ENCODE data around the gene CD2BP2. TPM values are rescaled to one million over a fixed set of nuclear protein-coding genes. Genes with fewer than 3 reads are reported as not detected.

Gene CD2BP2
- total RNA-seq, 4 donors from 2014 or later: 21.9 to 38.0 (median 28.5) TPM

GRCh38 chr16:30377812-30378235 is 22.7 kb upstream of the CD2BP2 start:
- Histone ChIP-seq H3K27me3 (no peaks in the 10 kb centered on the region), H3K9me3 (no peaks in the 10 kb centered on the region), H3K27ac (peak overlapping the region; percentile 93 to 99 (median 99)), H3K4me3 (peak overlapping the region; percentile 42 to 87 (median 62)), H3K36me3 (no peaks in the 10 kb centered on the region), H3K4me1 (peaks cover 13 to 44% (median 16%) of the 10 kb centered on the region in 3 donors)
- intact Hi-C loops (cut with DNase I): no loop called here
- 0 to 1% methylated on average over 1 to 17 of the region's 39 CpGs for WGBS, 2 donors
- DNase-seq: peak; percentile 64
- peak in 2 of 4 donors; percentile 49 to 76 for TF ChIP-seq POLR2A (IDR thresholded peaks at IDR 0.05)
- peak in 1 of 6 experiments; percentile 12 for TF ChIP-seq CTCF (IDR thresholded peaks at IDR 0.05)

GRCh38 chr16:30377050-30377811 is 22.1 kb upstream of the CD2BP2 start:
- intact Hi-C loops (cut with DNase I): no loop called here
- no peak for DNase-seq
- H3K4me1 ChIP-seq: peaks cover 13 to 44% (median 16%) of the 10 kb centered on the region in 3 donors
- H3K27me3 ChIP-seq: no peaks in the 10 kb centered on the region
- WGBS, 2 donors: 33 to 40% methylated on average over 21 to 22 of the region's 29 CpGs
- no peaks in the 10 kb centered on the region for H3K36me3 ChIP-seq
- H3K9me3 ChIP-seq: no peaks in the 10 kb centered on the region
- TF ChIP-seq CTCF (IDR thresholded peaks at IDR 0.05) (no peak), POLR2A (IDR thresholded peaks at IDR 0.05) (no peak)
- peak overlapping the region; percentile 93 to 99 (median 99) for H3K27ac ChIP-seq
- peak overlapping the region; percentile 42 to 87 (median 62) for H3K4me3 ChIP-seq

GRCh38 chr16:30376461-30376902 is 21.4 kb upstream of the CD2BP2 start:
- TF ChIP-seq POLR2A (IDR thresholded peaks at IDR 0.05): no peak
- no peak for TF ChIP-seq CTCF (IDR thresholded peaks at IDR 0.05)
- no peak for DNase-seq
- H3K27me3 ChIP-seq: no peaks in the 10 kb centered on the region

GRCh38 chr16:30375864-30376263 is 20.8 kb upstream of the CD2BP2 start:
- Histone ChIP-seq H3K27me3 (no peaks in the 10 kb centered on the region), H3K4me1 (peaks cover 16 to 43% (median 22%) of the 10 kb centered on the region in 3 donors), H3K9me3 (no peaks in the 10 kb centered on the region), H3K4me3 (no peak overlapping the region), H3K36me3 (no peaks in the 10 kb centered on the region), H3K27ac (peak overlapping the region in 1 of 4 donors; percentile 2)
- no peak for DNase-seq
- intact Hi-C loops (cut with DNase I): no loop called here
- 87 to 95% methylated on average over 3 to 6 of the region's 8 CpGs for WGBS, 2 donors
- TF ChIP-seq CTCF (IDR thresholded peaks at IDR 0.05): no peak

More at GRCh38 chr16:30376461-30376902, 21.4 kb upstream of the CD2BP2 start:
- Histone ChIP-seq H3K4me1 (peaks cover 16 to 44% (median 18%) of the 10 kb centered on the region in 3 donors), H3K9me3 (no peaks in the 10 kb centered on the region), H3K36me3 (no peaks in the 10 kb centered on the region), H3K4me3 (no peak overlapping the region), H3K27ac (peak overlapping the region; percentile 93 to 99 (median 99))
- 88 to 100% methylated on average over 4 to 8 of the region's 8 CpGs for WGBS, 2 donors
- intact Hi-C loops (cut with DNase I): no loop called here

GRCh38 chr16:30374538-30374937 is 19.4 kb upstream of the CD2BP2 start, which contains the start of gene MYL11:
Gene MYL11, plus strand, starts transcription at chr16:30374802. Its CDS starts 56 bp downstream, at chr16:30374858.
- no peak for TF ChIP-seq POLR2A (IDR thresholded peaks at IDR 0.05)
- TF ChIP-seq CTCF (IDR thresholded peaks at IDR 0.05): no peak
- peaks cover 17 to 38% (median 21%) of the 10 kb centered on the region in 3 donors for H3K4me1 ChIP-seq
- H3K9me3 ChIP-seq: no peaks in the 10 kb centered on the region
- H3K4me3 ChIP-seq: no peak within 1 kb of the TSS
- no peaks in the 10 kb centered on the region for H3K36me3 ChIP-seq
- no peak for DNase-seq
- no peaks in the 10 kb centered on the region for H3K27me3 ChIP-seq
- WGBS, 2 donors: 70 to 74% methylated on average over 3 to 4 of the region's 6 CpGs
- H3K27ac ChIP-seq: no peak within 1 kb of the TSS
- intact Hi-C loops (cut with DNase I): no loop called here

Measured in esophagus squamous epithelium (tissue), 5 donors.